GM08714 (cell line): ENCODE results near the gene SEC31A.

Source experiments
- H3K4me3 ChIP-seq: fragments of 200-500 bp; sonication (Bioruptor generic); 2 replicates; pipeline ENCODE4 v1.5.1; 2014; ENCODE audit warnings: mild to moderate bottlenecking, low read length, inconsistent platforms
- ZNF274 ChIP-seq: IDR thresholded peaks from 2 replicates; pipeline ENCODE4 v1.6.1; 2012; ENCODE audit warnings: mild to moderate bottlenecking, low read depth, low read length

The SEC31A gene

DNA sequence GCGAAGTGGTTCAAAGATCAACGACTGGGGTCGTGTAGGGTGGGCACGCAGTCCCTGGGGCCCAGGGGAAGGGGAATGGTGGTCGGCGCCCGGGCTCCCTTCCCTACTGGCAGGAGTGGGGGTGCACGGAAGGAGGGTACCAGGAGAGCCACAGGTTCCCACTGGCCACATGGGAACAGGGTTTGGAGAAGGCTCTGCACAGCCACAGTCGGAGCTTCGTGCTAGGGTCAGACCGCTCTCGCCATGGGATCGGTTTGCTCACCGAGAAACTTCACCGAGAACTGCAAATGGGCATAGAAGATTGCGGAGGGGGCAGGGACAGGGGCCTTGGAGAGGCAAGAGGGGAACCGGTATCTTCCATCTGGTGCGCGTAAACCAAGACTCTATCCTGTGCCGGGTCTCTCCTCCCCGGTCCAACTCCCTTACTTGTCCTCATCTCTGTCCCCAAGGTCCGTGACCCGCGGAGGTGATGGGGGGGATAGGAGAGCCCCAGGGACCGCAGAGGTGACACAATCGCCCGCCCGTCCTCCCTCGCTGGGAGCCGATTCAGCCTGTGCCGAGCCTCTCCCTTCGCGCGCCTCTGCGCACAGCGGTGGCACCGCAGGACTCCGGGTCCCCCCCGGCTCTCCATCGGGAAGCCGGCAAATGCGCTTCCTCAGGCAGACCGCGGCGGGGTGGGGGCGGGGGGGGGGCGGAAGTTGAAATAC, 93.4 kb downstream of the SEC31A start:
- H3K4me3 ChIP-seq: peak overlapping the region; percentile 61; the same call in 1 of the 2 replicates
- no peak for TF ChIP-seq ZNF274

GRCh38 chr4:82797040-82797404, 93.9 kb downstream of the SEC31A start:
- H3K4me3 ChIP-seq: no peak overlapping the region; the same call in 1 of the 2 replicates
- TF ChIP-seq ZNF274: no peak

GRCh38 chr4:82792912-82793649, 97.9 kb downstream of the SEC31A start:
- no peak overlapping the region for H3K4me3 ChIP-seq
- TF ChIP-seq ZNF274: no peak

- H3K4me3 ChIP-seq: no peak overlapping the region
- TF ChIP-seq ZNF274: no peak
Measured at GRCh38 chr4:82791179-82791578, 99.8 kb downstream of the SEC31A start.

DNA sequence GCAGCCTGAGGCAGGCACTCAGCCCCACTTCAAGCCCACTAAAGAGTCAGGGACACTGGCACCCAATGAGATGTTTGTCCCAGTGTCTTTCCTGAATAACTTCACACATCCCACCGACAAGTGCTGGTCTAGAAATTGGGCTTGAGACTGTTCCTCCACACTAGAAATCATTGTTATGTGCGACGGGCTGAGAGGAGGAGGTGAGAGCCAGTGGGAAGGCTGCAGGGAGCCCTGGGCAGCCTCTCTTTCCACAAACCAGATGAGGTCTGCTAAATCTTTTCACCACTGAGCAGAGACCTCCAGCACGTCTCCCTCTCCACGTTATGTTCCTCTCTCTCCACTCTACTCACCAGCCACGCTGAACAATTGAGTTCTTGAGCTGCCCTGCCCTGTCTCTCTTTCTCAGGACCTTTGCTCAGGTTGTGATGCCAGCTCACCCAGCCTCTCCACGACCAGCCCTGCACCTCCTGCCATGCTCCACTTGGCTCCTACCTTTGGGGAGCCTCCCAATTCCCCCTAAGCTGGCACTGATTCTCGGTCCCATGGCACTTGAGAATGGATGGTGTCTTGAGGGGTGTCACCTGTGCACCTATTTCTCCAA, 100.8 kb downstream of the SEC31A start:
- no peak for TF ChIP-seq ZNF274
- H3K4me3 ChIP-seq: no peak overlapping the region

DNA sequence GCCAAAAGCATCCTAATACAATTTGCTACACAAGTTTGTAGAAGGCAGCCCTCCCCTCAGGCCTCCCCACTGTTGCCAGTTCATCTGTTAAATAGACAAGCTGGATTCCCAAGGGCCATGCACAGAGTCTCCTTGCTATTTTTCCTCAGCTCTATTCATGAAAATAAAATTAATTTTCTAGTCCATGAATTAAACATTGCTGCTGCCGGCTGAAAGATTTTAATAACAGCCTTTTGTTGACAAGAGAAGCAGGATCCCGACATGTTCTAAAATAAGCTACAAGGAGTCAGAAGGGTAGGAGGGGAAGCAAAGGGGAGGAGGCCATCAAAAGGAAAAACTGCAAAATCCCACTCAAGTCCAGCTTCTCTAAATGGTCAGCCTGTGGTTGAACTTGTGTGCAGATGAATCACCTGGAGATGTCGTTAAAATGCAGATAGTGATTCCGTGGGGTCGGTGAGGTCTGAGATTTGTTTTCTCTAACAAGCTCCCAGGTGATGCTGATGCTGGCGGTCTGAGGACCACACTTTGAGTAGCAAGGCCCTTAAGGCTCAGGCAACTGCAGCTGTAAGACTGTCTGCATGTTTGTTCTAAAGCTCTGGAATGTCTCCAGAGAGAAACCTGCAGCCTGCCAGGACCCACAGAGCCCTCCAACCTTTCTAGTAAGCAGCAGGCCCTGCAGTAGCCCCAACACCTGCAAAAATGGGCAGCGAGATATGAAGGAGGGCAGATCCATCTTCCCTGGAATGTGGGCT, 101.8 kb downstream of the SEC31A start:
- TF ChIP-seq ZNF274: no peak
- no peak overlapping the region for H3K4me3 ChIP-seq

- TF ChIP-seq ZNF274: no peak
- H3K4me3 ChIP-seq: no peak overlapping the region
Measured at GRCh38 chr4:82787342-82787741, 103.6 kb downstream of the SEC31A start.

DNA sequence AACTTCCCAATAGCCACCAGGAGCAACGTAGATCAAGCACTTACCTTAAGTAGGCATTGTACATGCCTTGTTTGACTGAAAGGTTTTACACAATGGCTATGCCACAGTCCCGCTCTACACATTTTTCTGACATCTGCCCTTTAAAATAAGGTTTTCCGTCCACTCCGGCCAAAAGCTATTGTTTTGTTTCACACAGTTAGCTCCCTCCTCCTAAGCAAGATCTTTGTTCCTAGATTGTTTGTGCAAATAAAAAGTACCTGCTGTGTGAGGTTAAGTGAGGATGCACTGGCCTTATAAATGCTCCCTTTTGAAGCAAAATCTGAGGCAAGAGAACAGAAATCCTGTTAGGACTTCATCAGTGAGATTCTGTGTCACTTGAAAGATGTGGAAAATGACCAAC, 104.1 kb downstream of the SEC31A start:
- TF ChIP-seq ZNF274: no peak

GRCh38 chr4:82785611-82786400, 105.1 kb downstream of the SEC31A start:
- no peak for TF ChIP-seq ZNF274
- H3K4me3 ChIP-seq: no peak overlapping the region

More for the DNA sequence above, 104.1 kb downstream of the SEC31A start:
- no peak overlapping the region for H3K4me3 ChIP-seq

DNA sequence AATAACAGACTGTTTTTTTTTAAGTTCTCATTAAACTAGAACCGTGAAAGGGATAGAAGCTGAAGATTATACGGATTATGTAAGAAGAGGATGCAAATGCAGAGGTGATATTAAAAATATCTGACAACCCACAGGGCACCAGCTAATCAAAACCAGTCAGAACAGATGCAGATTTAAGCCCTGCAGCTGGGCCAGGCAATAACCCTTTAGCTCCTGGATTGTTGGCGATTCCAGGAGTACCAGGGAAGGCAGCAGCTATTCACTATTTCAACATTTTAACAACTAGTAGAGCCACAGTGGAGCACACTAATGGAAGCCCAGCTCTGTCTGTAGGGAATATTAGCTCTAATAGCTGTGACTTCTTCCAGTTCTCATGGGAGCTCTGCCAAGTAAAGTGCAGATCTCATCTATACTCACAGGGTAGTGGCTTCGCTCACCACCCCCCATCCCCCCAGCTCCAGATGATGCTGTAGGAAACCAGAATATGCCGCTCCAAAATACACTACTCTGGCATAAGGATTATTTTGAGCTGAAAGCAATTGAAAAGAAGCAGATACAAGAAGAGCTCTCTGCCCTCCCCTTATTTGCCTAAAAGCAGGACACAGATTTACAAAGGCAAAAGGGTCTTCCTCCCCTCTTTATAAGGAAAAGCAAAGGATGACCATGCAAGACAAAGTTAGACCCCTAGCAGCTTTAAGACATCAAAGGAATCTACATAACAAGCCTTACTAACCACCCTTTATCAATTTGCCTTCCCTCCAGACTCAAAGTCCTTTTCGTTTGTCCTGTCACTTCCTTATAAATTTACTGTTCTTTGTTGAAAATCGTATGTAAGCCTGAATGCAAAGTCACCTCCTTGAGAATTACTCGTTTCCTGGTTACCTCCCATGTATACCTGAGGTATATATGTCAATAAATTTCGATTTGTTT, 106.0 kb downstream of the SEC31A start:
- TF ChIP-seq ZNF274: no peak
- no peak overlapping the region for H3K4me3 ChIP-seq

DNA sequence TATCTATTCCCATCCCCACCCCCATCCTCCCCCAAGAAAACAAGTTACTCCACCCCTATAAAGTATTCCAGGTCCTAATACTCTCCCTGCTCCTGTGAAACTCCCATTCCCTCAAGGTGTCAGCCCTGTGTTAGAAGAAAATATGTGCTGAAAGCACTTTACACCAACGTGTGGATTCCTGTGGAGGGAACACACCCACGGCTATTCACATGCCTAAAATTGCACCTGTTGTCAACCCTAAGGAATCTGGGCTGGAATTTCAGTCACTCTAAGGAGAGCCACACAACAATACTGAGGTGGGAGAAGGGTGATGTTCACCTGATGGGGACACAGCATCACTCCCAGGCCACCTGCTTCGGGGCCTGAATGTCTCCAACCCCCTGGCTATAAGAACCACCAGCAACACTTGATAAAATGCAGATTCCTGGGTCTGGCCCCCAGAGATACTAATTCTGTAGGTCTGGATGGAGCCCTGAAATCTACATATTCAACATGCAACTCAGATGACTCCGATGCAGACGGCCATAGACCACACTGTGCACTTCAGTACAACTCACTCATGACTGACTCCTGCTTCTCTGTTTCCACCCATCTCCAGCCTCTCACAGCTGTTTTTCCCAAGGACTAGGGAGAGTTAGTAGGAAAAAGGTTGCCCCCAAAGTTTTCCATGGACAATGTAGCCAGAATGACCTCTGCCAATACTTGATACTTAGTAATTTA, 108.2 kb downstream of the SEC31A start:
- TF ChIP-seq ZNF274: no peak
- H3K4me3 ChIP-seq: no peak overlapping the region

DNA sequence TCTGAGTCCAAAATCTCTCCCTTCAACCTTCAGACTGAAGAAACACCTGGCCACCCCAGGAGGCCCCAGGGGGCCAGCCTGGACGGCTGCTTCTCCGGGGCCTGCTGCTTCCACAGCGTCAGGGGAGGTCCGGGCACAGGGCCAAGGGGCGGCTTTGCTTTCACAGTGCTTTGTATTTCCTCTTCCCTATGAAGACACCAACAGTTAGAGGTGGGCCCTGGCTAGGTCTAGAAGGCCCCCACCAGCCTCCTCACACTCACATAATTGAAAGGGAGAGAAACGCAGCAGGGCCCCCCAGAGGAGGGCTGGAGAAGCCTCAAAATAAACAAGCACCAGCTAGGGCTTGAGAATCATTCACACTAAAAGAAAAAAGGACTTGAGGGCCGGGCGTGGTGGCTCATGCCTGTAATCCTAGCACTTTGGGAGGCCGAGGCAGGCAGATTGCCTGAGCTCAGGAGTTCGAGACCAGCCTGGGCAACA, 110.2 kb downstream of the SEC31A start:
- no peak for TF ChIP-seq ZNF274
- H3K4me3 ChIP-seq: no peak overlapping the region
